ENCODE results near the gene POP5.

POP5 gene

DNA sequence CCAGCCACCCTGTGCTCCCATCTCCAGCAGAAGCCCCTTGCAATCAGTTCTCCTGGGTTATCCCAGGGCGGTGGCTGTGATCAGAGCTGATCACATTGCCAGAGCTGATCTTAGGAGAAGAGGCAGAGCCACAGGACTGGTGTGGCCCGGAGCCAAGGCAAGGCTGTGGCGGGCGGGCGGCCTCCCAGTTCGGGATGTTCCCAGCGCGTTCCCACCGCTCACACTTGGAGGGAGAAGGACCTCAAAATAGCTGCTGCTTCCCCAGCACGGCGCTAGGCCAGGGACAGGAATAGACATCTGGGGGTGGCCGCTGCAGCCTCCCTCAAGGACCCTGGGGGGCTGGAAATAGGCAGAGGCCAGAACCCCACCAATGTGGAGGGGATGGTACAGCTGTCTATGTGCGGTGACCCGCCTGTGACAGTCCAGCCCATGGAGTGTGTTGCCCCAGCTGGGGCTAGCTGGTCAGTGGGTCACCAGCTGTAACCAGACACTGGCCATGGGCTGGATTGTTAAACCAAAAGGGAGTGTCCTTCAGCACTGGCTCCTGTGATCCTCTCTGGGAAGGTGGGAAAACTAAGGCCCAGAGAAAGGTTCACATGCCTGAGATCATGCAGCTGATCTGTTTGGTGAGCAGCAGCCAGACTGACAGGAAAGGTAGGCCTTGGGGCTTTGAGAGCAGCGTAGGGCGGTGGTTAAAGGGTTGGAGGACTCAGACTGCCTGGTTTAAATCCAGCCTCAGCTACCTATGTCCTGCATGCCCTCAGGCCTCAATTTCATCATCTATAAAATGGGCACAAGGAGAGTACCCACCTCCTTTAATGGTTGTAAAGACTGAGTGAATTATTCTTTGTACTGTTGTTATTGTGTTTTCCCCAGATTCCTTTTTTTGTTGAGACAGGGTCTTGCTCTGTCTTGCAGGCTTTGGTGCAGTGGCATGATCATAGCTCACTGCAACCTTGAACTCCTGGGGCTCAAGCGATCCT is 8.0 kb upstream of the POP5 start:
- DNase-seq (ENCODE audit: low read depth in 3 of 3), result no peak

GRCh38 chr12:120588371-120588770 is 7.2 kb upstream of the POP5 start:
- no peak for DNase-seq (ENCODE audit: low read depth in 3 of 3)

DNA sequence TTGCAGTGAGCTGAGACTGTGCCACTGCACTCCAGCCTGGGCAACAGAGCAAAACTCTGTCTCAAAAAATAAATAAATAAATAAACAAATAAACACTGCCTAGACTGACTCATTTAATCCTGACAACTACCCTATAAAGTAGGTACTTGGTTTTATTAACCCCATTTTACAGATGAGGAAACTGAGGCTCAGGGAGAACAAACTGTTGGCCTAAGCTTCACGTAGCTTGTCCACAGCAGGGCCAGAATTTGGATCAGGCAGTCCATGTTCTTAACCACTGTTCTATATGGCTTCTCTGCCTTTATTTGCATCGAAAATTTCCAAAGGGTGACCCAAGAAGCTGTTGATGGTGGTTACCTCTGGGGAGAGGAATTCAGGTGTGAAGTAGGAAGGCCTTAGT is 5.7 kb upstream of the POP5 start:
- no peak for DNase-seq (ENCODE audit: low read depth in 3 of 3)

- DNase-seq (ENCODE audit: low read depth in 3 of 3), result no peak
Measured at GRCh38 chr12:120586206-120586605, 5.0 kb upstream of the POP5 start.

- DNase-seq (ENCODE audit: low read depth in 3 of 3), result peak; percentile 15 to 43 (median 36)
Measured at GRCh38 chr12:120584343-120585149, 3.3 kb upstream of the POP5 start.

- DNase-seq (ENCODE audit: low read depth in 3 of 3), result peak; percentile 71 to 84 (median 80)
Measured at GRCh38 chr12:120583478-120584030, 2.4 kb upstream of the POP5 start.

DNA sequence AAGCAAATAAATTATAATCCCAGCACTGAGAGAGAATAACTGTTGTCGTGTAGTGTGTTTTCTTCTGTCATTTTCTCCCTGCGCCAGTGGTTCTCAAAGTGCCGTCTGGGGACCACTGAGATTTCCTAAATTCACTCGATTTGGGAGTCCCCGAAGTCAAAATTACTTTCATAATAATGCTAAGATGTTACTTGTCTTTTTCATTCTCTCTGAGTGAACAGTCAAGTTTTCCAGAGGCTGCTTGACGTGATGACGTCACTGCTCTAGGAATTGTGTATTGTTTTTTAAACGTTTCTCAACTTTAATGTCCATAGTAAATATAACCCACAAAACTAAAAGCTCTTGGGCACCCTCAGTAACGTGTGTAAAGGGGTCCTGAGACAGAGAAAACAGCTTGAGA is 796 bp upstream of the POP5 start:
- no peak for DNase-seq (ENCODE audit: low read depth in 3 of 3)

- no peak for DNase-seq (ENCODE audit: low read depth in 3 of 3)
Measured at GRCh38 chr12:120579179-120579578, 2.0 kb downstream of the POP5 start.

GRCh38 chr12:120574106-120574505 is 7.1 kb downstream of the POP5 start:
- no peak for DNase-seq (ENCODE audit: low read depth in 3 of 3)

DNA sequence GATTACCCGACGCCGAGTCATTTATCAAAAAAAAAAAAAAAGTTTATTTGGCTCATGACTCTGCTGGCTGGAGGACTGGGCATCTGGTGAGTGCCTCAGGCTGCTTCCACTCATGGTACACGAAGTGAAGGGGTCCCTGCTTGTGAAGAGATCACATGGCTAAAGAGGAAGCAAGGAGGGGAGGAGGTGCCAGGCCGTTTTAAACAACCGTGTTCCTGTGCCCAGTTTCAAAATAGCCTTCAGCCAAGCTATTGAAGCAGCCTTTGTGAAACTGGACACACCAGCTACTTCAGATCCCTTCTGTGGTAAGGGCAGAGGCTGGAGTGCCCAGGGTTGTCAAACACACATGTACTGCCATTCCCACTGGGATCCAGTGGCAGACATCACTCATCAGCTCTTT is 7.6 kb downstream of the POP5 start:
- DNase-seq (ENCODE audit: low read depth in 3 of 3), result no peak

DNA sequence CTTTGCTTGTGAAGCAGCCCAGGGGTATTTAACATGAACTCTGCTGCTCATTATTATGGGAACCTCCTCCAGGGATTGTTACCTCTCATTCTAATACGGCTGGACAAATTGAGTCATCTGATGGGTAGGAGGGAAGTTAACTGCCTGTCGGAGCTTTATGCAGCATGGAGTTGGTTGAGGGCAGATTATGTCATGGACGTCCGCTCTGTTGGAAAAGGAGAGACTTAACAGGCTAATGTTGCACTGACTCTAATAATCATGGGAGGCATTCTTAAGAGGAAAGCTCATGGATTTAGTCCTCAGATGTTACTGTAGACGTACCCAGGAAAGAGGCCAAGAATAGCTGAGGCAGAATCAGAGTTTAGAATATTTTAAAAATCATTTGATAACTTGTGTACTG is 9.9 kb downstream of the POP5 start:
- no peak for DNase-seq (ENCODE audit: low read depth in 3 of 3)

GRCh38 chr12:120563495-120563894 is 17.7 kb downstream of the POP5 start:
- DNase-seq (ENCODE audit: low read depth in 3 of 3), result no peak

DNA sequence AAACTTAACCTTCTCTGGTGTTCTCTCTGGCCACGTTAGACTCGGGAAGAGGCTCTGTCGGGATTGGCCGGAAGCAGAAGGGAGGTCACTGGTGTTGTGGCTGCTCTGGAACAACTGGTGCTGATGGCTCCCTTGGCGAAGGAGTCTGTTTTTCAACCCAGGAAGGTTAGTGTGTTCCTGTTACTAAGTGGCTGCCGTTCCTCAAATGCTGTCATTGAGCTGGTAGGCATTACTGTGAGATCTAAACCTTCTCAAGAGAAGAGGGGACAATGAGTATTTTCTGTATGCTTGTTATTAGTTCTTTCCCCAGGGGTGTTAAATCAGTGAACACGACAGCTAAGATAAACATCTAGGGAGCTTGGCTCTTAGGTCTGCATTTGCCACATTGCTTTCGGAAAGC is 18.3 kb downstream of the POP5 start:
- no peak for DNase-seq (ENCODE audit: low read depth in 3 of 3)

DNA sequence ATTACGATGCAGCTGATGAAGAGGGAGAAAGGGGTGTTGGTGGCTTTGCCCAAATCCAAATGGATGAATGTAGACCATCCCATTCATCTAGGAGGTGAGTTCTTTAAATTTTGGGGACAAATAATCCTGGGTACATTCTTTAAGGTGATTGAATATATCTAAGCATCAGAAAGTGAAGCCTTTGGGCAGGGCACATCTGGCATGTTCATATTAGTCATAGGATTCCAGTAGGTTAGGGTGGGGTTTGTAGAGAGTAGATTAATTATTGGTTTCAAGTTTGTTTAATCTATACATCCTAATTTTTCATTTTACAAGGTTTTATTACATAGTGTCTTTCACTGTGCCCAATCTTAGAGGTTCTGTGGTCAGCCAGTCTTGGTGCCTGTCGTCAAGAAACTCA is 23.6 kb downstream of the POP5 start:
- no peak for DNase-seq (ENCODE audit: low read depth in 3 of 3)

DNA sequence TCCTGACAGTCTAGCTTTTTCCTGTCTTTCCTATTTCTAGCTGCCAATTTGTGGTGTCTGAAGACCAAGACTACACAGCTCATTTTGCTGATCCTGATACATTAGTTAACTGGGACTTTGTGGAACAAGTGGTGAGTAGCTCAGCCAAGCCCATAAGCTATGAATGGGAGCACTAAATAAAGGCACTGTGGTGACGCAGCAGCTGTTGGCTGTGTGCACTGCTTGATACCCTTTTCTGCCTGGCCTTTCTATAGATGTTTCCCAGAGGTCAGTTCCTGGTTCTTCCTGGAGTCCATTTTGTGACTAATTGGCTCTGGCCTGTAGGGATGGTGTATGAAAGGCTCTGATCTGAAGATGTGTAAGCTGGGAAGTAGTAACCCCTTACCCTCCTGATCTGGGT is 26.5 kb downstream of the POP5 start:
- DNase-seq (ENCODE audit: low read depth in 3 of 3), result no peak

GRCh38 chr12:120546050-120546386 is 35.2 kb downstream of the POP5 start:
- DNase-seq (ENCODE audit: low read depth in 3 of 3), result no peak

DNA sequence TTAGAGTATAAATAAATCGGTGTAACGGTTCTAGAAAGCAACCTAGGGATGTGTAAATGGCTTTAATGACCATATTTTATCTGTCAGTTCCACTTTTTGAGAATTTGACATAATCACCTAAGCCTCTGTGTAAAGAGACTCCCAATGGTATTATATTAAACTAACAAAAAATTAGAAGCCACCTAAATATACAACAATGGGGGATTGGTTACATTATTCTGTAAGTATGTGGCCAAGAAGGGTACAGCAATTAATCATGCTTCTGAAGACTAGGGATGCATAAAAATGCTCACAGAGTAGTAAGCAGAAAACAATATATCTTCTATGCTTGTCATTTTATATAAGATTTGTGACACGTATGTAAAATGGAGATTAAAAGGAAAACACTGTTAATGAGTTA is 36.5 kb downstream of the POP5 start:
- DNase-seq (ENCODE audit: low read depth in 3 of 3), result no peak

GRCh38 chr12:120542166-120542565 is 39.0 kb downstream of the POP5 start:
- no peak for DNase-seq (ENCODE audit: low read depth in 3 of 3)

DNA sequence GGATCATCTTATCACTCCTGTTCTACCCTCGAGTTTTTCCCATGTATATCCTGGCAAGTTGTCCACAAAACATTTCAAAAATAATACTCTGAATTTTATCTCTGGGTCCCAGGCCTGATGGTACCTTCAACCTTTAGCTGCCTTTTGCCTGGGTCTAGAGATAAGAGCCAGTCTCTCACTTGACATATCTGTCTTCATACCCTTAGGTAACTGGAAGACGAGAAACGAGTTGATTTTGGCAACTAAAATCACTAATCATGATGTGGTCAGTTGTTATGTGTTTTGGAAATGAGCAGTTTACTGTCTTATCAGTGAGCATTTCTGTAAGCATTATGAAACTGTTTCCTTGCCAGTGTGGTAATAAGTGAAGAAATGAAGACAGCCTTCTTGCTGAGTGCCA is 40.8 kb downstream of the POP5 start:
- DNase-seq (ENCODE audit: low read depth in 3 of 3), result no peak

- DNase-seq (ENCODE audit: low read depth in 3 of 3), result no peak
Measured at GRCh38 chr12:120539303-120539702, 41.9 kb downstream of the POP5 start.

DNA sequence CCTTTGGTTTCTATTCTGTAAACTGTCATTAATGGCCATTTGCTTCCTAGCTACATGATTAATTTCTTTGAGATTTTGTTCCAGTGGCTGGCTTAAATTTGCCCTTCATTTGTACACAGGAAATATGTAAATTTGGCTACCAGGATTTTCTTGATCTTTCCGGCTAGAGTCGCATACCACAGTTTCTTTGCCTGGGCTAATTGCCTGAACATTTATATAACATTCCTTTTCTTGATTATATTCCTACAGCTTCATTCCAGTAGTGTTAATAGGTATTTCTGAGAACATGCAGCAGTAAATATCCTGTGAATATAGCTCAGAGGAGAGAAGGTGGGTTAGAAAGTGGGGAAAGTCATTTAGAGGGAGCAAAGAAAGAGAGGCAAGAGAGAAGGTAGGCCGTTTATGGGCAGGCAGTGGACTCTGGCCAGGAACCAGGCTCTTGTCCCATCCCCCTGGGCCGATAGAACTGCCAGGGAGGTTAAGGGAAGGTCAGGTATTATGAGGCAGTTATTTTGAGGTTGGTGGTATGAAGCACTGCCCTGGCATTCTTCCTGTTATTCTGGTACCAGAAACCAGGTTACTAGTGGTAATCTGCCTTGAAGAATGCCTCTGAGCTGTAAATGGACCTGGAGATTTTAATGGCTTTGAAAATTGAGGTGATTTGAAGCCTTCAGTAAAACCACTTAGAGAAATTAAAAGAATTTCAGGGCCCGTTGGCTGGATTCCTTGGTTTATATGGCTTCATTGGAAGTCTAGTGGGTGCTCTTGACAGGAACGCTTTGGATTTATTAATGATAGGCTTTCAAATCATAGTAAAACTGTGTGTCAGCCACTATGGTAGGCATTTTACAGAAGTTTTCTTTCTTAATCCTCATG is 42.7 kb downstream of the POP5 start:
- no peak for DNase-seq (ENCODE audit: low read depth in 3 of 3)

DNA sequence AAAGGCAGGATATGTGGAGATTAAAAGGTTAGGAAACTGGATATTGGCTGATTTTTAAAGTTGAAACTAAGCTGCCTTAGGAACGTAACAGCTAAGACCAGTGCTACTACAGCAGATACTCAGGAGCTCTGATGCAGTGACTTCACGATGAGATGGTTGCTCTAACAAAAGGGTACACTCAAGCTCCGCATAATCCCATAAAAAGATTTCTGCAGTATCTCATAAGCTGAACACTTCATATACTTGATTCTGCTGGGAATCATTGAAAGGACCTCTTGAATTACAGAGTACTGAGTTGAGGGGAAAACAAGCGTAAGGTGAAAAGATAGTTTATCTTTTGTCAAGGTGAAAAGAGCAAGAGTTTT is 43.4 kb downstream of the POP5 start:
- no peak for DNase-seq (ENCODE audit: low read depth in 3 of 3)

Data from stimulated activated CD4-positive, alpha-beta T cell treated with anti-CD3 and anti-CD28 coated beads, TNF-alpha, amount 100 ng/mL, for 24 hours (primary cell).